GM15510 (cell line): ENCODE results near the gene MAP4K4.

Experiments
- POLR2A ChIP-seq: IDR thresholded peaks from 3 replicates; pipeline ENCODE4 v1.6.1; 2011; ENCODE audit warnings: borderline replicate concordance; ENCODE audit not compliant: insufficient read length; ENCODE audit errors: extremely low read depth

The MAP4K4 gene

GRCh38 chr2:101725515-101726192 lies 28.1 kb downstream of the MAP4K4 start:
- TF ChIP-seq POLR2A = no peak

DNA sequence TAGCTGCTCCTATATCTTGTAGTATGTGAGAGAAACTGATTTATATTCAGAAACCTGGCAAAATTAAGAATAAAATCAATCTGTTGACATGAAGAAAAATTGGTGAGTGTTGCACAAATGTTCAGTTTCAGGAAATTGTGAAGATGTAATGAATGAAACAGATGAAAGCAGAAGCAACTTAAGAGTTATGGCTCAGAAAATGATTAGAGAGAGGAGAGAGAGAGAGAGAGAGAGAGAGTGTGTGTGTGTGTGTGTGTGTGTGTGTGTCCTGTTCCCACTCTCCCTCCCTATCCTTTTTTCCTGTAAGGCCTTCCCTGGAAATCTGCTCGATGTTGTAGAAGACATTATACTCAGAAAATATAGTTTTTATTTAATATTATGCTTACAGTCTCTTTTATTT lies 31.4 kb downstream of the MAP4K4 start:
- TF ChIP-seq POLR2A = no peak

- no peak for TF ChIP-seq POLR2A
Measured at GRCh38 chr2:101729521-101730190, 32.1 kb downstream of the MAP4K4 start.

DNA sequence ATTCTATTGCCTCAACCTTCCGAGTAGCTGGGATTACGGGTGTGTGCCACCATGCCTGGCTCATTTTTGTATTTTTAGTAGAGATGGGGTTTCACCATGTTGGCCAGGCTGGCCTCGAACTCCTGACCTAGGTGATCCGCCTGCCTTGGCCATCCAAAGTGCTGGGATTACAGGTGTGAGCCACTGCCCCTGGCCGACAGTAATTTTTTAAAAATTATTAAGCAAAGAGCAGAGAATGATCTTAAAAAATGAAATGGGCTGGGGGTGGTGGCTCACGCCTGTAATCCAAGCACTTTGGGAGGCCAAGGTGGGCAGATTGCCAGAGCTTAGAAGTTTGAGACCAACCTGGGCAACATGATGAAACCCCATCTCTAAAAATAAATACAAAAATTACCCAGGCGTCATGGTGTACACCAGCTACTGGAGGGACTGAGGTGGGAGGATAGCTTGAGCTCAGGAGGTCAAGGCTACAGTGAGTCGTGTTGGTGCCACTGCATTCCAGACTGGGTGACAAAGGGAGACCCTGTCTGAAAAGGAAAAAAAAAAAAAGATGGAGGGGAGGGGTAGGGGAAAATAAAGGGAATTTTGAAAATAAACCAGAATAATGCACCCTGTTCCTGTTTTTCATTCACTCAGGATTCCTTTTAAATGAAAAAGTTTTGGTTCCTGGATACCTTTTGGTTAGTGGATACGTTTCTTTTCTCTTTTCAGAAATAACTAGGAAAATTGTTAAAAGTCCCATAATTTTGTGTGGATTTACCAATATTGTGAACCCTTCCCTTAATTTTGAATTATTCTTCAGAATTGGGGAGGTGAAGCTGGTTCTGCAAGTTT lies 33.9 kb downstream of the MAP4K4 start:
- no peak for TF ChIP-seq POLR2A

DNA sequence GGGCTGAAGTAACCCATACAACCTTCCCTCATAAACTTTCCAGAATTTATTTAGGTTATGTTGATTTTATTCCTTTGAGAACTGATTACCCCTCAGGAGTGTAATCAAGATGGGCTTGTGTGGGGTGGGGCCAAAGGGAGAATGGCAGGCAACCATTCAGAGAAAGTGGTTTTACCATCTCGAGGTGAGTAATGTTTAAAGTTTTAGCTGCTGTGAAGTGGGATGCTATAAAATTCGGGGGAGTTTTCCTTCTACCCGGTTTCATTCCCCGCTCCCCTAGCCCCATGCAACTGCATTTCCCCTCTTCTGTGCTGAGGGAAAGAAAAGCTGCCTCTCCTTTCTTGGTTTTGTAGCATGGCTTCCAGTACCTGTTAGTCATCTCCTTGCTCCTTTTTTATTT lies 34.7 kb downstream of the MAP4K4 start:
- TF ChIP-seq POLR2A = no peak

DNA sequence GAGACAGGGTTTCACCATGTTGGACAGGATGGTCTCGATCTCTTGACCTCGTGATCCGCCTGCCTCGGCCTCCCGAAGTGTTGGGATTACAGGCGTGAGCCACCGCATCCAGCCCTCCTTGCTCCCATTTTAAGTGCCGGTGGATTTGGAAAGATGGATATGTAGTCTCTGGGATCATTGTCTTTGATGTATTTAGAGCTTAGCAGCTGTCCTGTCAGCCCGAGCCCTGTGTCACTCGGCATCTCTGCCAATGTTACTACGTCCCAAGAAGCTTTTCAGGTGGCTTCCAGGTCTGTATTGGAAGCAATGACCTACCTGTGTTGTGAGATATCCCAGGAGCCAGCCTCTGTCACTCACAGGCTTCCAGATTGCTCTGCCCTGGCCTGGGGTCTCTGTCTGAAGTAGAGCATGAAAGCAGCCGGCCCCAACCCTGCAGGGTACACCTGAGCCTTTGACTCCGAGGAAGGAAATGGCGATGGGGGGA lies 35.3 kb downstream of the MAP4K4 start:
- no peak for TF ChIP-seq POLR2A

GRCh38 chr2:101733257-101733993 lies 35.9 kb downstream of the MAP4K4 start:
- TF ChIP-seq POLR2A = no peak

DNA sequence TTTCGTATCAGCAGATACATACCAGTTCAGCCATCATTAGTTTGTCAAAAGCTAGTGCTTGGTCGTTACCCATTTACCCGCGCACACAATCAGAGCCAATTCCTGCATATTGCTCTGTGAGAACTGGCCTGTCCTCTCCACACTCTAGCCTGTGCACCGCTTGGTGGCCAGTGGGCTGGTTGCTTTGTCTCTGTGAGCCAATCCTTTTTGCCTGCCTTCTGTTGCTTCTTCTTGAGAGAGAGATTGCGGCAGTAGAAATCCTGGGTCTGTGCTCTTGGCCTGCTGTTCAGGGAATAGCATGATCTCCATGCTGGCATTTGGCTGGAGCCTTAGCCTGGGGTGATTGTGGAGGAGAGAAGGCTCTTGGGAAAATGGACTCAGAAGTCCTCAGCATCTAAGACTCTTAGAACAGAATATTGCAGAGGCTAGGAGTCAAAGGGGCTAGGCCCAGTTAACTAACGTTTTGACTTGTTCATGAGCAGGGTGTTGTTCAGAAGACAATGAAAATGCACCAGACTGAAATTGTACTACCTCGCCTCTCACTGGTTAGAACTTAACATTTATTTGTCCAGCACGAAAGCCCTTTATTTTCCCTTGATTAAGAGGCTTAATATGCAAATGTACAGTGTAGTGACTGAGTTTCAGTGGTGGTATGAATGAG lies 37.1 kb downstream of the MAP4K4 start:
- TF ChIP-seq POLR2A = no peak

DNA sequence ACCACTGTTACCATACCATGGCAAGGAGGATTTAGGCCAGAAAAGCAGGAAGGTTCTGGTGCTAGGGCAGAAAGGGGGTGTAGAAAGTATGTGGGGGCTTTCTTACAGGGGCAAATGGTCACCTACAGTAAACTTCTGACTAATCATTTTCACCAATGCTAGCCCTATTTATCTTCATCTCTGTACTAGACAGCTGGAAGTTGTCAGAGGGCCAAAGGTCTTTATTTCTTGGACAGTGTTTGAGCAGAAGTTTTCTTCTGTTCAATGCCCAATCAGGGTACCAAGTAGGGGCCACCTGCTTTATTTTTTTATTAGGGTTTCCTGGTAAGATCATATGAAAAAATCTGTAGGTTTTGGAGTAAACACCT lies 37.6 kb downstream of the MAP4K4 start:
- no peak for TF ChIP-seq POLR2A

DNA sequence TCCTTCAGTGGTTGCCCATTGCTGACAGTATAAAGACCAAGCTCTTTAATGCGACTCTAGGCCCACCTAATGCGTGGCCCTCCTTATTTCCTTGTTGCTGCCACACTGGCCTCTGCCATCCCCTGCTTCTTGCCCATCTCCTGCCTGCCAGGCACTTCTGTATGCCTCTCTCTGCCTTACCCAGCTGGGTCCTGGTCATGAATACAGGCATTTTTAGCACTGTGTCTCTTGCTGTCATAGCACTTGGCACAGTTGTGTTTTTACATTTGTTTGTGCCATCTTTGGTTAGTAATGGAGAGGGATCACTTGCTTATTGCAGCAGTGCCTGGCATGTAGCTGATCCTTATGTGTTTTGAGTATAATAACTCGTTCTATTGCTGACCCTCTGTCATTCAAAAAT lies 38.7 kb downstream of the MAP4K4 start:
- TF ChIP-seq POLR2A = no peak

DNA sequence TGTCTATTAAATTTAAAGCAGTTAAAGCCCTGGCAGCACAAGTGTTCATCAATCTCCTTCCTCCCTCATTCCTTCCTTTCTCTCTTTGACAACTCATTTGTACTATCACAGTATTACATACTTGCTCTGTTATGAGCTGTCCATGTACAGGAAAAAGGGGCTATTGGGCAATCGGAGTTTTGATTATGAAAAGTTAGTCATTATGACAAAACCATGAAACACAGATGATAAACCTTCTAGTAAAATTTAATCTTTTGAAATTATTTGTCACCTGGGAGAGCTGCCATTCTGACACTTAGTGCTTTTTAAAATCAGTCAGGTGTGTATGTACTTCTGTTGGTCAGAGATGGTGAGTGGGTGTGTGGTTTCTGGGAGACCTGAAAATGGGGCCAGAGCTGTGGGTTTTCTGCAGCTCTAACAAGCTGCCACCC lies 39.4 kb downstream of the MAP4K4 start:
- no peak for TF ChIP-seq POLR2A

DNA sequence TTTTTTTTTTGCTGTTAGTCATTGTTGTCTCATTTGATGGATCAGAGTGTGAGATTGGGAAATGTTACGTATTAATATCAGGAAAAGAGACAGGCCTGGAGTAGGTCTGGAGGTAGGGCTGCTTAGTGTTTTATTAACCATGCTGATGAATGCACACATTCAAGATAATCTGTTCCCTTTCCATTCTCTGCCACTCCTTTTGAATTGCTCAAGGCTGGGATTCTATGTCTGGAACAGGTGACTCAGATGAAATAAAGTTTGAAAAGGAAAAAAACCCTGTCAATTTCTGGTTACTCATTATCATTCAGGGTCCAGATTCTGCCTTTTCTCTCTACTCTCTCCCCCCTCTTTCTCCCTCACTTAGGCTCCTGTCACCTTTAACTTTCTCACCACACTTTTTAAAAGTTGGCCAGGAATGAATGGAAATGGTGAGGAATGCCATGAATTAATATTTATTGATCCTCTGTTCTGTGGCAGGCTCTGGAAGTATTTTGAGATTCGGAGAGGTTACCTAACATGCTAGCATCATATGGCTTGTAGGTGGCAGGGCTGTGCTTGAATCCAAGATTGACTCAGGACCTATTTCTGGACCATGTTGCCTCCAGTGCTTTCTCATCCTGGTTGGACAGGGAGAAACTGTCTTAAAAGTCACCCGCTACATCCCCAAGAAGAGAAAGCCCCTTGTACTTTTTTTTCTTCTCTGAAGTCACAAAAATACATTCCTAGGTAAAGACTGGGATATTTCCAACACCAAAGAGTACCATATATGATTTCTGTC lies 40.2 kb downstream of the MAP4K4 start:
- no peak for TF ChIP-seq POLR2A

DNA sequence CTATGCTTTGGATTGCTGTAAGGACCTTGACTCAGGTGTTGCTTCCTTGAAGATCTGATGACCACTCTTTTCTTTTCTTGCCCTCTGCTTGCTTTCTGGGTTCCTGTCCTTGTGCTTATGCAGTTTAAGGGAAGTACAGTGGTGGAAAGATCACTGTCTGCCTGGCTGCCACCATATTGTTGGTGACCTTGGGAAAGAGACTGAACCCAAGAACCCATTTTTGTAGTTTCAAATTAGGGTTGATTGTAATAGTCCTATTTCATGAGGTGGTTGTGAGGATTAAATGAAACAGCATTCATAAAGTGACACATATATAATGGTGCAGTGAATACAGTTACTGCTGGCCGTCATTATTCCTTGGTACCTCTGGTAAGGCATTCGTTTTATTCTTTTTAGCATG lies 41.1 kb downstream of the MAP4K4 start:
- TF ChIP-seq POLR2A = no peak
